G401.6 (cell line): ENCODE measurements around the gene SPTBN2.

Source experiments
- FAIRE-seq: peaks from 2 replicates; lab custom pipeline; 2012; peaks lifted over from hg19 to GRCh38; lab: Jason Lieb, UNC

Gene SPTBN2

GRCh38 chr11:66723693-66724092 lies 5.3 kb downstream of the SPTBN2 start:
- peak; percentile 15 for FAIRE-seq

DNA sequence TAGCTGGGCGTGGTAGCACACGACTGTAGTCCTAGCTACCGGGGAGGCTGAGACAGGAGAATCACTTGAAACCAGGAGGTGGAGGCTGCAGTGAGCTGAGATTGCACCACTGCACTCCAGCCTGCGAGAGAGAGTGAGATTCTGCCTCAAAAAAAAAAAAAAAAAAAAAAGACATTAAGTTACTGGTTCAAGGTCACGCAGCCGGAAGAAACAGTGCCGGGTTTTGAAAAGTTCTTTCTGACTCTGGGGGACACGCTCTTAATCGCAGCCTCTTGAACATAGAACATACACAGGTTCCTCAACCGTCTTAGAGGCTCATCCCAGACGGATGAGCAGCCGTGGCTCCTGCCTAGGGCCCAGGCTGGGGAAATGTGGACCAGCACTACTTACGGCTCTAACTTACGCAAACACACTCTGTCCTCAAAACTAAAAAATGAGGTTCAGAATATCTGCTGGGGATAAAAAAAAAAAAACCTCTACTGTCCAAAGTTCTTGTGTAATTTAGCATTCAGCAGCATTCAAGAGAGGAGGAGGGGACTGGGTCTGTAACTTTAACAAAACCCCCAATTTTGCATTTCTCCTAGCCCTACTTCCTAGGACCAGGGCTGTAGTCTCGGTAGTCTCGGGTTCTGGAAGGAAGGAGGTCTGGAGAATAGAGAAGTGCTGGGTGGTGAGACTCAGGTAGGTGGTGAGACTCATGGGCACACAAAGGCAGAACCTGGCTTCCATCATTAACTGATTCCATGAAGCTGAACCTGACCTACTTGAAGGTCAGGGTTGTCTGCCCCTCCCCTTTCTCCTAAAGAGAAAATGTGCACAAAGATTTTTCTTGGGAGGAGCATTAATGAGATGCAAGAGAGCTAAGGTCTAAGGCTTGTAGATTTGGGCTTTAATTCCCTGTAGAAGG lies 6.0 kb downstream of the SPTBN2 start:
- FAIRE-seq, result no peak

GRCh38 chr11:66721939-66722338 lies 7.1 kb downstream of the SPTBN2 start:
- no peak for FAIRE-seq

GRCh38 chr11:66720899-66721470 lies 8.0 kb downstream of the SPTBN2 start:
- no peak for FAIRE-seq

DNA sequence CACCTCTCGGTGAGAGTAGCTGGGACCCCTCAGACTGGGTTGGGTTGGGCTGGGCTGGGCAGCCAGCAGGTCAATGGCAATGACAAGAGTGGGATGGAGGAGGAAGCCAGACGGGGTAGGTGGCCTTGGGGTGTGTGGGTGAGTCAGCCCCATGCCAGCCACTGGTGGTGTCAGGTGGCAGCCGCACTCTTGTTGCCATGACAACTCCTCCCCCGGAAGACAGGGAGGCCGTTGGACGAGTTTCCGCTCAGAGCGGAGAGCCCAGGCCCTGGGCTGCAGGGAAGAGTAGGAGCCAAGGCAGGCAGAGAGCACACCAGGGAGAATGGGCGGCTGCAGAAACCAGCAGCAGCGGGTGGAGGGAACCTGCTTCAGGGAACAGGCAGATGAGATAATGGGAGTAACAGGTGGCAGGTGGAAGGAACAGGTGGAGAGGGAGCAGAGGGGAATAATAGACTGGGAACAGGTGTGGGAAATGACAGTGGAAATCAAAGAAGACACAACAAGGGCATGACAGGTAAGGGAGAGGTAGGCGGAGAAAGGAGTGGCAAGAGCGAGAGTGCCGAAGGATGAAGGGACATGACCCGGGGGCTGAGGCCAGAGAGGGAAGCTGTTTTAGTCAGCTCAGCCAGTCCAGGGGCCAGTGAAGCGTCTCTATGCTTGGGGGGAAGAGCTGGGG lies 8.7 kb downstream of the SPTBN2 start:
- no peak for FAIRE-seq

DNA sequence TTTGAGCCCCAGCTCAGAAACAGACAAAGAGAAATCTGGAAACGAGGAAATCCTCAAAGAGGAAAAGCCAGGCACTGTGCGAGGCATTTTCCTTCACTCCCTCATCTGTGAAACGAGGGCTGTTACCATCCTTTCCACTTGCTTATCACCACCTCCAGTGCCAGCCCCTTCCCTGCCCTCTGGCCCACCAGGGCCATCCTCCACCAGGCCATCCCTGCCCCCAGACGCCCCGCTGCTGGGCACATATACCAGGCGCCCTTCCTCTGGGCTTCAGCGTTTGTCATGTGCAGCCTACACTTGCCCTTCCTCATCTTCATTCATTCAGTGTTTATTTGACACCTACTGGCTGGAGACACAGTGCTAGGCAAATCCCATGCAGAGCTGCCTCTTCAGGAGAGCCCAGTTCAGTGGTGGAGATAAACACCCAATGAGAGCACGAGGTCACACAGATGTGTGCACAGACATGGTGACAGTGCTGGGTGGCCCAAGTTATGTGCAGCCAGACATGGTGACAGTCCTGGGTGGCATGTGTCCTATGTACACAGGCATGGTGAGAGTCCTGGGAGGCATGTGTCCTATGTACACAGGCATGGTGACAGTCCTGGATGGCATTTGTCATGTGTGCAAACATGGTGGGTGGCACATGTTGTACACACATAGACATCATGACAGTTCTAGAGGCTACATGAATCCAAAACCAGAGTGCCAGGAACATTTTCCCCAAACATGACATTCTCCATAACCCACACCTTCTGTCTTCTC lies 9.7 kb downstream of the SPTBN2 start:
- no peak for FAIRE-seq

- FAIRE-seq, result no peak
Measured at GRCh38 chr11:66718320-66718971, 10.6 kb downstream of the SPTBN2 start.

GRCh38 chr11:66717925-66718319 lies 11.1 kb downstream of the SPTBN2 start:
- no peak for FAIRE-seq

DNA sequence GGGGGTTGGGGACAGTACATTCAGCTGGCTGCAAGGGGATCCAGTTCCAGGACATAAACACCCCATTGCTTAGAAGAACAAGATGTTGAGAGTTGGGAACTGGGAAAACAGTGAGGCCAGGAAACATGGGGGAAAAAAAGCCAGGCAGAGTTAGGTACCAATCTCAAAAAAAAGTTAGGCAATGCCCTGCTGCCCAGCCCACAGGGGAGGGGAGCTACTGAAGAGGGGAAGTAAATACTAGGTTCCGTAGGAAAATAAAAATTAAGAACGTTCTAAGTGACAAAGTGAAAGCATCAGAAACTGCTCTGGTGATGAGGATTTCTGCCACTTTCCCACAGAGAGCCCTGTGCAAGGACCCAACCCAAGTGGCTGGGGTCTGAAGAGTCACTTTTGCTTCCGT lies 12.0 kb downstream of the SPTBN2 start:
- FAIRE-seq, result no peak

GRCh38 chr11:66715346-66716085 lies 13.5 kb downstream of the SPTBN2 start:
- FAIRE-seq, result no peak

DNA sequence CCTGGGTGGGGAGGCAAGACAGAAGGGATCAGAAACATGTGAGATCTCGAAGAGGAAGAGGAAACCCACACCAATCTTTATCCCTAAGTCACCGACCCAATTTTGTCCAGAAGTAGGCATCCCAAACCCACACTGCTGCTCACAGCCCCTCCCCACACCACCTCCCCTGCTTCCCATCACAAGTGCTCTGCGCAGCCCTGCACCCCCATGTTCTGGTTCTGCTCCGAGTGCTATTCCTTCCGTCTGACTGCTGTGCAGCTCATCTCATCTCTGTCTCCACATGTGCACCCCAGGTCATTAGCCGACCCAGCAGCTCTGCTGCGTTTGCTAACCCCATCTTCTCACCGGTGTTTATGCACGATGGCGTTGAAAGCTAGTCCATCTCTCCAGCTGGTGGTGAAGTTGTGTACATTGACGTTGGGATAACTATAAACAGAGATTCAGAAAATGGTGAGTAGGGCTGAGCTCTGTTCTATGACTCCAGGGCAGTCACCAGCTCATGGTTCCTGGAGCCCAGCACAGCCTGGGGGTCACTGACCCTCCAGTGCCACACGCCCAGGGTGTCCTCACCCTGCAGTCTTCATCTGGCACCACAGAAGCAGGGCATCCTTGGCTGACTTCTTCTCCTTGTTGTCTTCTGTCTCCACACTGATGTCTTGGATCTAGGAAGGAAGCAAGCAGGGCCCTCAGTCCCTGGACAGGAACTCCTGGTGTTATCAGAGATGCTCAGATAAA lies 15.1 kb downstream of the SPTBN2 start:
- no peak for FAIRE-seq

- FAIRE-seq, result no peak
Measured at GRCh38 chr11:66710384-66710930, 18.6 kb downstream of the SPTBN2 start.

GRCh38 chr11:66708701-66709100 lies 20.3 kb downstream of the SPTBN2 start:
- no peak for FAIRE-seq

DNA sequence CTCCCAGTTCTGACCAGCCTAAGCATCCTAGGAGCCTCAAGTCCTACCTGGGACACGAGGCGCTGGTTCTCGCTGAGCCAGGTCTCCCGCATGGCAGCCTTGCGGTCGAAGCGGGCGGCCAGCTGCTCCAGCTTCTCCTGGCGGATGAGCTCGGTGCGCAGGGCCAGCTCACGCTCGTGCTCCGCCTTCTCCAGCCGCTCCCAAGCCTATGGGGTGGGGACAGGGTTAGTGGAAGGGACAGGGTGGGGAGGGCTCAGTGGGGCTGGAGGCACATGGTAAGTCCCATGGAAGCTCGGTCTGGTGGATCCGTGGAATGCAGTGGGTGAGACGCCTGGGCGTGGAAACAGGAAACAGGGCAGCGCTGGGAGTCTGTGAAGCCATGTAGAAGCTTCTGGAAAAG lies 20.9 kb downstream of the SPTBN2 start:
- no peak for FAIRE-seq

GRCh38 chr11:66707486-66707885 lies 21.5 kb downstream of the SPTBN2 start:
- FAIRE-seq, result no peak

DNA sequence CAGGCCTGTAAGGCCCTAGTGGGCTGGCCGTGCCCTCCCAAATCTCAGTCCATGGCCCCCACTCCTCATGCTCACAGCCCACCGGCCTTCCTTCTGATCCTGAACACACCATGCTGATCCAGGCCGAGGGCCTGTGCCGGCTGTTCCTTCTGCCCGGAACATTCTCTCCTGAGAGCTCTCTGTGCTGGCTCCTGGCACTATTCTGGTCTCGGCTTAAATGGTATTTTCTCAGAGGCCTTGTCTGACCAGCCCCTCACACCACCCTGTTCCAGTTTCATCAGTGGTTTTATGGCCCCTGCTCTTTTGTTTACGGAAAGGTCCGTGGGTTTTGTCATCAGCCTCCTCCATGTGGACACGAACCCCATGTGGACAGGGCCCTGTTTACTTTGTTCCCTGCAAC lies 22.0 kb downstream of the SPTBN2 start:
- no peak for FAIRE-seq

DNA sequence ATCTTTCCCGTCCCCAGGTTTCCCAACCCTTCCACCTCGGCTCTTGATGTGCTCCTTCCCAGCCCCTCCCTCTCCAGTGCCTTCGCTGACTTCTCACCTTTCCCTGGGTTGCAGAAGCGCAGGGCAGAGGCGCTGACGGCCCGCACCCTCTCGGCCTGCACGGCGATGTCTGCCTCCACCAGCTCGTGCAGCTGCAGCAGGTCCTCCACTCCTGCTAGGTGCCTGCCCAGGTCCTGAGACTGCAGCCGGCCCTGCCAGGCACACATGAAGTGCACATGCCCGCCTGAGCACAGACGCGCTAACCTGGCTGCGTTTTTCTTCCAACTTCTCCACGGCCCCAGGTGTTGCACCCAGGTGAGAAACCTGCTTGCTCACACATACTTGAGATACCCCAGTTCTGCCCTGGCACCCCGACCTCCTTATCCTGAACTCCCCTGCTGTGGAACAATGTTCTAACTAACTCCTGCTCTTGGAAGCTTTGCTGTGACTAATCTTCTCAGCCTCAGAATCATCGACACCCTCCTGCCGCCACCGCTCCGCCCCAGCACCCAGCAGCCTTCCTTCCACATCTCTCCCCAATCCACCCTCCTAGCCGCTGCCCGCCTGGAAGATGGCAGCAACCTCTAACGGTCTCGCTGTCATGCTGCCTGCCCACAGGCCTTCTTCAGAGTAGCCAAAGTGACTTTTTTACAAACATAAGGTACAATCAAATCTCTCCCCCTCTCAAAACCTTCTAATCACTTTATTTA lies 23.3 kb downstream of the SPTBN2 start:
- no peak for FAIRE-seq

DNA sequence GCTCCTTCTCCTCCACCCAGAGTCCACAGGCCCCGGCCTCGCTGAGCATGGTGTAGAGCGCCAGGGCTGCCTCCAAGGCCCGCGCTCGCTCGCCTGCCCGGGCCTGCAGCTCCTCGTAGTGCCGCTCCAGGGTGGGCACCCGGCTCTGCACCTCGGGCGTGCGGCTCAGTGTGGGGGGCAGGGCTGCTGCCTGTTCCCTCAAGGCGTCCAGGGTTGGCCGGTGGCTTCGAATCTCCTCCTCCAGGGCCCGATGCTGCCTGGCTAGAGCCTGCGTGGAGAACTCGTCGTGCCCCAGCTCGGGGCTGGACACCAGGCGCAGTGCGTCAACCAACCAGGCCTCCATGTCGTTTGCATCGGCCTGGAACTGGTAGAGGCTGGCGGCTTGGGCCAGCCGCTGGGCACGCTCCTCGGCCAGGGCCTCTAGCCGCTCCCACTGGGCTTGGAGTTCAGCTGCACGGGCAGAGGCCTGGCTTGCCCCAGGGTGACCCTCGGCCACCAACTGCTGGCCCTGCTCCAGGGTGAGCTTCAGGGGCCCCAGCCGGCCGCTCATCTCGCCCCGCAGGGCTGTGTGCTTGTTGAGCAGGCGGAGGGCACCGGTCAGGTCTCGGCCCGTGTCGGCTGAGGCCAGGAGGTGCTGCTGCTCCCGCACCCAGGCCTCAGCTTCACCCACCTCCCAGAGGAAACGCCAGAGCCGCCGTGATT lies 24.2 kb downstream of the SPTBN2 start:
- no peak for FAIRE-seq
